ENCODE data around the gene SV2B. TPM values are rescaled to one million over a fixed set of nuclear protein-coding genes. Genes with fewer than 3 reads are reported as not detected.

SV2B gene
- total RNA-seq, 1 experiment from 2014 or later = not detected

DNA sequence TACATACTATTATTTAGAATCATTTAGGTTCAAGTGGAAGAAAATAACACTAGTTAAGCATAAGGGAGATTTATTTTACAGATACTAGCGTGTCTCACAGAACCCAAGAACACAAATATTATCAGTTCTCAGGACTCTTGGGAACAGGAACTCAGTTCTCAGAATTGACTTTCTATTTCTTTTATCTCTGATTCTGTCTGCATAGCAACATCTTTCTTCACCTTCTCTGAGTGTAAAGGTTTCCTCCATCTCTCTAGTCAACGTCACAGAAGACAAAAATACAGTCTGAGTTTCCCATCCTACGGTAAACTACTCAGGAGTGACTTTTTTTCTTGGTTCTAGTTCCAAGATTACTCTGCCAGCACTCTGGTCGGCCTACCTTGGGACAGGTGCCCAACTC, 220.0 kb downstream of the SV2B start:
- Histone ChIP-seq H3F3A (ENCODE audit: low read length, unreplicated experiment) (no peaks in the 10 kb centered on the region), H3K9me3 (ENCODE audit: low read length) (no peaks in the 10 kb centered on the region), H3K27ac (ENCODE audit: low read length) (no peak overlapping the region), H2AFZ (ENCODE audit: low read length) (no peak overlapping the region), H3K4me1 (ENCODE audit: insufficient read depth, low read length) (no peaks in the 10 kb centered on the region), H3K9ac (ENCODE audit: low read length) (no peak overlapping the region), H3K4me3 (ENCODE audit: low read length) (no peak overlapping the region), H3K27me3 (ENCODE audit: low read length) (peaks cover 63% of the 10 kb centered on the region), H3K79me2 (ENCODE audit: low read length) (no peaks in the 10 kb centered on the region), H3K9me2 (replicated peaks; ENCODE audit: low read length) (no peaks in the 10 kb centered on the region), H3K4me2 (ENCODE audit: low read length) (no peak overlapping the region), H4K20me1 (ENCODE audit: low read length) (no peaks in the 10 kb centered on the region), H3K36me3 (ENCODE audit: low read depth, low read length) (no peaks in the 10 kb centered on the region)
- BruUV-seq (replicated peaks) = no TSS peak
- DNase-seq (no peak), ATAC-seq (no peak)
- intact Hi-C loops (cut with micrococcal nuclease) = no loop called here
- ChIA-PET CTCF (no interaction called here), POLR2A (ENCODE audit: unreplicated experiment) (no interaction called here)
- TF ChIP-seq EZH2 (IDR thresholded peaks at IDR 0.05; ENCODE audit: low read length, unreplicated experiment) (no peak), CTCF (conservative IDR thresholded peaks at IDR 0.05; ENCODE audit: low read depth, low read length) (no peak), EZH2phosphoT487 (IDR thresholded peaks at IDR 0.05; ENCODE audit: borderline replicate concordance, low read length) (no peak)

DNA sequence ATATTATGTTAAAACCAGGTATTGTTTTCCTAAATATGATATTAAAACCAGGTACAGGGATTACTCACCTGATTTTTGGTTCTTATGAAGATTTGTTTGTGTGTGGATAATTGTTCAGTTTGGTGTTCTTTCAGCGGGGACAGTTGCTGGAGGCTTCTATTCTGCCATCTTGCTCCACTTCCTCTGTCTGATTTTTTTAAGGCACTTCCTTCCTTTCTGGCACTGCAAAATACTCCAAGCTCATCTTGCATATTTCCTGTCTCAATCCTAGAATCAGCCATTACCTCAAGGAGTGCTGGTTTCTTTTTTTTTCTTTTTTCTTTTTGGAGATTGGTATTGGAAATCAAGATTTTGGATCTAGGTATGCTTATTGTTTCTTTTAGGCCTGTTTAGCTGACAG, 229.9 kb downstream of the SV2B start:
- Histone ChIP-seq H4K20me1 (ENCODE audit: low read length) (no peaks in the 10 kb centered on the region), H3K4me3 (ENCODE audit: low read length) (no peak overlapping the region), H3K27me3 (ENCODE audit: low read length) (peaks cover 32% of the 10 kb centered on the region), H3K9me2 (replicated peaks; ENCODE audit: low read length) (no peaks in the 10 kb centered on the region), H3K4me2 (ENCODE audit: low read length) (no peak overlapping the region), H3K9ac (ENCODE audit: low read length) (no peak overlapping the region), H3K4me1 (ENCODE audit: insufficient read depth, low read length) (no peaks in the 10 kb centered on the region), H3K9me3 (ENCODE audit: low read length) (no peaks in the 10 kb centered on the region), H3K27ac (ENCODE audit: low read length) (no peak overlapping the region), H2AFZ (ENCODE audit: low read length) (no peak overlapping the region), H3K79me2 (ENCODE audit: low read length) (no peaks in the 10 kb centered on the region), H3K36me3 (ENCODE audit: low read depth, low read length) (no peaks in the 10 kb centered on the region), H3F3A (ENCODE audit: low read length, unreplicated experiment) (no peaks in the 10 kb centered on the region)
- TF ChIP-seq EZH2 (IDR thresholded peaks at IDR 0.05; ENCODE audit: low read length, unreplicated experiment) = no peak
- no peak for TF ChIP-seq EZH2phosphoT487 (IDR thresholded peaks at IDR 0.05; ENCODE audit: borderline replicate concordance, low read length)
- TF ChIP-seq CTCF (conservative IDR thresholded peaks at IDR 0.05; ENCODE audit: low read depth, low read length) = no peak
- no TSS peak for BruUV-seq (replicated peaks)
- POLR2A ChIA-PET (ENCODE audit: unreplicated experiment) = no interaction called here
- ATAC-seq (no peak), DNase-seq (no peak)
- intact Hi-C loops (cut with micrococcal nuclease) = no loop called here
- CTCF ChIA-PET = no interaction called here

GRCh38 chr15:91331581-91331980, 231.5 kb downstream of the SV2B start:
- no peaks in the 10 kb centered on the region for H3K4me1 ChIP-seq (ENCODE audit: insufficient read depth, low read length)
- no peak overlapping the region for H3K9ac ChIP-seq (ENCODE audit: low read length)
- no peaks in the 10 kb centered on the region for H3K36me3 ChIP-seq (ENCODE audit: low read depth, low read length)
- no peak for DNase-seq
- H2AFZ ChIP-seq (ENCODE audit: low read length) = no peak overlapping the region
- intact Hi-C loops (cut with micrococcal nuclease) = no loop called here
- no TSS peak for BruUV-seq (replicated peaks)
- no peaks in the 10 kb centered on the region for H3K9me2 ChIP-seq (replicated peaks; ENCODE audit: low read length)
- TF ChIP-seq CTCF (conservative IDR thresholded peaks at IDR 0.05; ENCODE audit: low read depth, low read length) (no peak), EZH2phosphoT487 (IDR thresholded peaks at IDR 0.05; ENCODE audit: borderline replicate concordance, low read length) (no peak), EZH2 (IDR thresholded peaks at IDR 0.05; ENCODE audit: low read length, unreplicated experiment) (no peak)
- CTCF ChIA-PET = no interaction called here
- no peaks in the 10 kb centered on the region for H3K79me2 ChIP-seq (ENCODE audit: low read length)
- H3K27ac ChIP-seq (ENCODE audit: low read length) = no peak overlapping the region
- ATAC-seq = no peak
- H3K4me3 ChIP-seq (ENCODE audit: low read length) = no peak overlapping the region
- no peaks in the 10 kb centered on the region for H3F3A ChIP-seq (ENCODE audit: low read length, unreplicated experiment)
- H3K27me3 ChIP-seq (ENCODE audit: low read length) = peaks cover 48% of the 10 kb centered on the region
- H3K4me2 ChIP-seq (ENCODE audit: low read length) = no peak overlapping the region
- H4K20me1 ChIP-seq (ENCODE audit: low read length) = no peaks in the 10 kb centered on the region
- POLR2A ChIA-PET (ENCODE audit: unreplicated experiment) = no interaction called here
- H3K9me3 ChIP-seq (ENCODE audit: low read length) = no peaks in the 10 kb centered on the region
